OCI-LY3 (cell line): ENCODE measurements around the gene GAS7.

Experiments
- EZH2phosphoT487 ChIP-seq: fragments of 200-600 bp; shearing (Covaris generic); IDR thresholded peaks from 2 replicates; pipeline ENCODE4 v1.6.1; 2018; ENCODE audit warnings: antibody characterized with exemption, mixed run types, low read depth
- TF ChIP-seq, protein P1 (sequence below): fragments of 200-600, 300-600 bp; sonication (generic); IDR thresholded peaks from 2 replicates; pipeline ENCODE4 v1.5.1; 2014; ENCODE audit warnings: antibody characterized with exemption, low read length, low read depth

DNA sequence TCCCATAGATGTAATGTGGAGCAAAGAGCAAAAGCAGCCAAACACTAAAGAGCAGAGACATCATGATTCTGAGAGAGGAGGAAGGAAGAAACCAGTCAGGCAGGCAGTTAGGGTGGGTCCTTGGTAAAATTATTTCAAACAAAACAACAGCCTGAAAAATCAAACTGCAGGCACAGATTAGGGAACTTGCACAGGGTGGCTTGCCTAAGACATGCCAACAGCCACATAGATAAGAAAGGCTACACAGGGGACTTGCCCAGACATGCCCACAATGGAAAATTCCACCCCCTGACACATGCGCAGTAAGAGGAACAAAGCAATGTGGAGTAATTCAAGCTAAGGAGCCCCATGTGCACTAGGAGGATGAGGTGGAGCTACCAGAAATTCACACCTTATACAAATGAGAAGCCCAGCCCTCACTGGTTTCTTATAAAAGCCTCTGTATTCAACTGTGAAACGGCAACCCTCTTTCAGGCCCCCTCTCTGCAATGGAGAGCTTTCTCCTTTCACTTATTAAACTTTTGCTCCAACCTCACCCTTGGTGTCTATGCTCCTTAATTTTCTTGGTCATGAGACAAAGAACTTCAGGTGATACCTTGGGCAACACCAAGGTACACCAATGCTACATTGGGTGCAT is 7.3 kb upstream of the GAS7 start:
- TF ChIP-seq, protein P1, sequence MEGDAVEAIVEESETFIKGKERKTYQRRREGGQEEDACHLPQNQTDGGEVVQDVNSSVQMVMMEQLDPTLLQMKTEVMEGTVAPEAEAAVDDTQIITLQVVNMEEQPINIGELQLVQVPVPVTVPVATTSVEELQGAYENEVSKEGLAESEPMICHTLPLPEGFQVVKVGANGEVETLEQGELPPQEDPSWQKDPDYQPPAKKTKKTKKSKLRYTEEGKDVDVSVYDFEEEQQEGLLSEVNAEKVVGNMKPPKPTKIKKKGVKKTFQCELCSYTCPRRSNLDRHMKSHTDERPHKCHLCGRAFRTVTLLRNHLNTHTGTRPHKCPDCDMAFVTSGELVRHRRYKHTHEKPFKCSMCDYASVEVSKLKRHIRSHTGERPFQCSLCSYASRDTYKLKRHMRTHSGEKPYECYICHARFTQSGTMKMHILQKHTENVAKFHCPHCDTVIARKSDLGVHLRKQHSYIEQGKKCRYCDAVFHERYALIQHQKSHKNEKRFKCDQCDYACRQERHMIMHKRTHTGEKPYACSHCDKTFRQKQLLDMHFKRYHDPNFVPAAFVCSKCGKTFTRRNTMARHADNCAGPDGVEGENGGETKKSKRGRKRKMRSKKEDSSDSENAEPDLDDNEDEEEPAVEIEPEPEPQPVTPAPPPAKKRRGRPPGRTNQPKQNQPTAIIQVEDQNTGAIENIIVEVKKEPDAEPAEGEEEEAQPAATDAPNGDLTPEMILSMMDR: no peak
- TF ChIP-seq EZH2phosphoT487: no peak
